SK-N-SH (cell line): ENCODE measurements around the gene GLS. TPM values are rescaled to one million over a fixed set of nuclear protein-coding genes. Genes with fewer than 3 reads are reported as not detected.
A peak's percentile ranks its signal among the peaks of the same experiment; 100 is the strongest.

Source experiments
- CTCF ChIA-PET: fragments of 300-600, 350-600 bp; formaldehyde crosslinking; extraction: SDS; loops from one replicate; lab custom pipeline; 2021; lab: Yijun Ruan, JAX
- POLR2A ChIA-PET: fragments of 350-600 bp; sonication (Branson Sonifier 250); formaldehyde crosslinking; extraction: SDS; loops from one replicate; lab custom pipeline; 2020; ENCODE audit warnings: antibody characterized with exemption, inconsistent platforms; lab: Yijun Ruan, JAX
- DNase-seq: peaks from one replicate; pipeline ENCODE4 v3.0.0; 2012
- H2AFZ ChIP-seq: fragments of 200-600 bp; sonication (generic); 2 replicates; pipeline ENCODE4 v1.8.1; 2016; ENCODE audit warnings: antibody characterized with exemption, mild to moderate bottlenecking, low read depth
- H3F3A ChIP-seq: fragments of 200-600 bp; sonication (generic); replicated peaks from 2 replicates; pipeline ENCODE3; 2016; ENCODE audit warnings: antibody characterized with exemption, mild to moderate bottlenecking; ENCODE audit not compliant: insufficient read depth
- H3K27ac ChIP-seq, 2 experiments: fragments of 200-500 bp in 1 of 2; fragments of 200-600 bp in 1 of 2; sonication (Bioruptor generic) in 1 of 2; sonication (generic), shearing (Covaris generic) in 1 of 2; 2 replicates each; pipeline versions ENCODE4 v1.5.1 to v1.6.1; 2014 to 2016; ENCODE audit warnings: low read depth in 2 of 2, inconsistent platforms in 1 of 2, low read length in 1 of 2, mild to moderate bottlenecking in 1 of 2, mixed read lengths in 1 of 2
- H3K27me3 ChIP-seq: fragments of 200-600 bp; sonication (generic), shearing (Covaris generic); 2 replicates; pipeline ENCODE4 v1.6.1; 2016; ENCODE audit warnings: mixed run types; ENCODE audit not compliant: insufficient read depth
- H3K36me3 ChIP-seq, 2 experiments: fragments of 200-500 bp in 1 of 2; fragments of 200-600 bp in 1 of 2; sonication (Bioruptor generic) in 1 of 2; sonication (generic) in 1 of 2; replicated peaks in 1 of 2; 2 replicates each; pipeline versions ENCODE3 to v1.5.1; 2014 to 2016; ENCODE audit warnings: low read length in 1 of 2, mild to moderate bottlenecking in 1 of 2; ENCODE audit not compliant: insufficient read depth in 2 of 2, control insufficient read depth in 1 of 2
- H3K4me1 ChIP-seq, 2 experiments: fragments of 200-500 bp in 1 of 2; fragments of 200-600 bp in 1 of 2; sonication (Bioruptor generic) in 1 of 2; sonication (generic), shearing (Covaris generic) in 1 of 2; 2 replicates each; pipeline versions ENCODE4 v1.5.1 to v1.6.1; 2014 to 2016; ENCODE audit warnings: low read depth in 1 of 2, low read length in 1 of 2, mixed run types in 1 of 2; ENCODE audit not compliant: insufficient read depth in 2 of 2, control insufficient read depth in 1 of 2
- H3K4me2 ChIP-seq: fragments of 200-600 bp; sonication (generic), shearing (Covaris generic); 2 replicates; pipeline ENCODE4 v1.6.1; 2017; ENCODE audit warnings: mixed run types
- H3K4me3 ChIP-seq, 2 experiments: fragments of 200-500 bp in 1 of 2; fragments of 200-600 bp in 1 of 2; sonication (Bioruptor generic) in 1 of 2; sonication (generic), shearing (Covaris generic) in 1 of 2; 2 replicates each; pipeline versions ENCODE4 v1.5.1 to v1.8.1; 2014 to 2016; ENCODE audit warnings: low read depth in 2 of 2, inconsistent platforms in 1 of 2, low read length in 1 of 2, mild to moderate bottlenecking in 1 of 2, mixed read lengths in 1 of 2, moderate library complexity in 1 of 2
- H3K79me2 ChIP-seq: fragments of 200-600 bp; sonication (generic); 2 replicates; pipeline ENCODE4 v1.8.1; 2017; ENCODE audit warnings: mild to moderate bottlenecking; ENCODE audit not compliant: insufficient read depth
- H3K9ac ChIP-seq: fragments of 200-600 bp; sonication (generic); 2 replicates; pipeline ENCODE4 v1.6.1; 2017; ENCODE audit warnings: mixed run types
- H3K9me2 ChIP-seq: fragments of 200-600 bp; sonication (generic); 2 replicates; pipeline ENCODE4 v1.6.1; 2017; ENCODE audit warnings: mixed run types
- H3K9me3 ChIP-seq: fragments of 200-600 bp; sonication (generic); 2 replicates; pipeline ENCODE4 v1.6.1; 2017; ENCODE audit warnings: mixed run types, mild to moderate bottlenecking, moderate library complexity
- H4K20me1 ChIP-seq: fragments of 200-600 bp; sonication (generic); 2 replicates; pipeline ENCODE4 v1.6.1; 2017; ENCODE audit warnings: mild to moderate bottlenecking, mixed run types; ENCODE audit not compliant: insufficient read depth
- CTCF ChIP-seq: fragments of 200-600 bp; sonication (generic); IDR thresholded peaks from 2 replicates; pipeline ENCODE4 v1.6.1; 2017; ENCODE audit warnings: antibody characterized with exemption, mild to moderate bottlenecking, moderate library complexity
- ELF1 ChIP-seq: IDR thresholded peaks from 2 replicates; pipeline ENCODE4 v1.4.0; 2012
- EP300 ChIP-seq, 2 experiments: IDR thresholded peaks; 2 replicates each; pipeline versions ENCODE4 v1.4.0 to v1.6.1; 2012; ENCODE audit warnings: borderline replicate concordance in 1 of 2, low read depth in 1 of 2, low read length in 1 of 2
- EZH2phosphoT487 ChIP-seq: fragments of 200-600 bp; sonication (generic); IDR thresholded peaks from 2 replicates; pipeline ENCODE4 v1.6.1; 2017; ENCODE audit warnings: low read depth, mixed run types, mild to moderate bottlenecking, antibody characterized with exemption, moderate library complexity, borderline replicate concordance
- FOSL2 ChIP-seq: IDR thresholded peaks from 2 replicates; pipeline ENCODE4 v1.4.0; 2012; ENCODE audit warnings: low read depth, mild to moderate bottlenecking, moderate library complexity, borderline replicate concordance
- MEF2A ChIP-seq: IDR thresholded peaks from 2 replicates; pipeline ENCODE4 v1.4.0; 2012; ENCODE audit warnings: low read depth, borderline replicate concordance
- POLR2AphosphoS5 ChIP-seq: IDR thresholded peaks from 2 replicates; pipeline ENCODE4 v1.6.1; 2012; ENCODE audit warnings: low read depth, low read length
- RAD21 ChIP-seq: IDR thresholded peaks from 2 replicates; pipeline ENCODE4 v1.6.1; 2012; ENCODE audit warnings: mild to moderate bottlenecking, low read length
- REST ChIP-seq: IDR thresholded peaks from 2 replicates; pipeline ENCODE4 v1.6.1; 2012; ENCODE audit warnings: mild to moderate bottlenecking, low read depth, low read length, moderate library complexity
- TCF12 ChIP-seq: IDR thresholded peaks from 2 replicates; pipeline ENCODE4 v1.4.0; 2012
- TEAD4 ChIP-seq: IDR thresholded peaks from 2 replicates; pipeline ENCODE4 v1.4.0; 2012; ENCODE audit warnings: mild to moderate bottlenecking, borderline replicate concordance; ENCODE audit not compliant: insufficient read depth
- USF2 ChIP-seq: fragments of 150-350 bp; IDR thresholded peaks from 2 replicates; pipeline ENCODE4 v1.6.1; 2017; ENCODE audit warnings: antibody characterized with exemption, low read length, low read depth, borderline replicate concordance
- YY1 ChIP-seq: IDR thresholded peaks from 2 replicates; pipeline ENCODE4 v1.4.0; 2012; ENCODE audit warnings: low read depth, mild to moderate bottlenecking
- WGBS: methylation state at CpG from one replicate; pipeline ENCODE4 v1.1.6; 2017; ENCODE audit warnings: low lambda C conversion rate; 5-methylcytosine and 5-hydroxymethylcytosine counted together
- polyA plus RNA-seq, 3 experiments: library from polyadenylated mRNA; depleted of rRNA; stranded (reverse); fragments of >200 nt; gene quantifications; 2 replicates each; pipeline ENCODE4 v1.2.3, GENCODE V29; 2012
- TF ChIP-seq, protein P1 (sequence below): IDR thresholded peaks from 2 replicates; pipeline ENCODE4 v1.4.0; 2012; ENCODE audit warnings: low read depth, borderline replicate concordance
- TF ChIP-seq, protein P2 (sequence below): IDR thresholded peaks from 2 replicates; pipeline ENCODE4; 2012
- TF ChIP-seq, protein P3 (sequence below): IDR thresholded peaks from 2 replicates; pipeline ENCODE4 v1.4.0; 2012; ENCODE audit warnings: low read depth, borderline replicate concordance

The GLS gene
- polyA plus RNA-seq, 1 of the 3 experiments (the other 2 are of a cell fraction): 37.2 TPM

DNA sequence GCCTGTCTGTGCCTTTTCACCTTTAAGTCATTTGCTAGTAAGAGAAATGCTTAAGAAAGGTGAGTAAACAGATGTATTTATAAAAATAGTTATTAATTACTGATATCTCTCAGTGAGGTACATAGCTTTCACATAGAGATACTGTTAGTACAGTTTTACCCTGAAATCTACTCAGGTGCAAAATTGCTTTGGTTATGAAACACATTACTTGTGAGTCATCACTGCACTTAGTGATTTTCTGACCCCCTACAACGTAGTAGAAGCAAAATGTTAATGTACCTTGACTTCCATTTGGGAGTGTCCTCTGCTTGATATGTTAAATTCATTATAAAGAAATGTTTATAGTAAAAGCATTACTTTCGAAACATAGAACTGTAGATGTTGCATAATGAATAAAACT is 6.5 kb downstream of the GLS start:
- Histone ChIP-seq H3K4me3 (peak overlapping the region in 1 of 2 experiments; percentile 12; a peak in 1 of 4 replicates), H3K27ac (no peak overlapping the region; a peak in 1 of 4 replicates), H3F3A (peaks cover 15% of the 10 kb centered on the region), H3K79me2 (peaks cover 100% of the 10 kb centered on the region), H3K9me3 (no peaks in the 10 kb centered on the region), H2AFZ (no peak overlapping the region), H4K20me1 (peaks cover 94% of the 10 kb centered on the region), H3K4me1 (peaks cover 21 to 31% of the 10 kb centered on the region in 2 experiments; a peak in 3 of 4 replicates), H3K4me2 (peak overlapping the region; percentile 31), H3K27me3 (no peaks in the 10 kb centered on the region), H3K9me2 (no peaks in the 10 kb centered on the region), H3K9ac (no peak overlapping the region), H3K36me3 (peaks cover 47 to 56% of the 10 kb centered on the region in 2 experiments)
- TF ChIP-seq USF2: no peak
- TF ChIP-seq FOSL2: peak; percentile 20; the same call in 1 of the 2 replicates
- TF ChIP-seq EP300 (IDR thresholded peaks at IDR 0.05; ENCODE audit: borderline replicate concordance in 1 of 2, low read depth in 1 of 2, low read length in 1 of 2): no peak
- ChIA-PET CTCF (interaction anchor here (0.6 to 0.9 kb wide), 2 partner anchors 13 to 79 kb away, joined by 3 to 4 read pairs; no protein-coding TSS in a partner anchor), POLR2A (no interaction called here)
- no peak for DNase-seq
- WGBS: 42% methylated on average over 2 of the region's 2 CpGs

- no peak overlapping the region for H3K9ac ChIP-seq
- peaks cover 100% of the 10 kb centered on the region for H3K79me2 ChIP-seq
- H3F3A ChIP-seq: peaks cover 14% of the 10 kb centered on the region
- H3K27ac ChIP-seq: peak overlapping the region in 1 of 2 experiments; percentile 6; a peak in 1 of 4 replicates
- H3K27me3 ChIP-seq: no peaks in the 10 kb centered on the region
- peaks cover 95% of the 10 kb centered on the region for H4K20me1 ChIP-seq
- no peak for DNase-seq
- H2AFZ ChIP-seq: no peak overlapping the region
- POLR2A ChIA-PET: no interaction called here
- no peak overlapping the region; a peak in 1 of 4 replicates for H3K4me3 ChIP-seq
- CTCF ChIA-PET: interaction anchor here (1.2 to 2.2 kb wide), 3 partner anchors 19 to 59 kb away, joined by 3 to 6 read pairs (median 3); no protein-coding TSS in a partner anchor
- no peaks in the 10 kb centered on the region for H3K9me2 ChIP-seq
- WGBS: 94% methylated on average over 1 of the region's 1 CpG
- H3K4me2 ChIP-seq: peak overlapping the region; percentile 13; the same call in 1 of the 2 replicates
- peaks cover 16 to 34% of the 10 kb centered on the region in 2 experiments; a peak in 3 of 4 replicates for H3K4me1 ChIP-seq
- peaks cover 49 to 54% of the 10 kb centered on the region in 2 experiments for H3K36me3 ChIP-seq
- H3K9me3 ChIP-seq: no peaks in the 10 kb centered on the region
- TF ChIP-seq MEF2A (no peak), RAD21 (no peak), ELF1 (no peak), CTCF (no peak), TEAD4 (no peak), YY1 (no peak), POLR2AphosphoS5 (no peak), REST (no peak), EZH2phosphoT487 (no peak), EP300 (IDR thresholded peaks at IDR 0.05; ENCODE audit: borderline replicate concordance in 1 of 2, low read depth in 1 of 2, low read length in 1 of 2) (no peak), TCF12 (no peak)
- TF ChIP-seq, protein P1, sequence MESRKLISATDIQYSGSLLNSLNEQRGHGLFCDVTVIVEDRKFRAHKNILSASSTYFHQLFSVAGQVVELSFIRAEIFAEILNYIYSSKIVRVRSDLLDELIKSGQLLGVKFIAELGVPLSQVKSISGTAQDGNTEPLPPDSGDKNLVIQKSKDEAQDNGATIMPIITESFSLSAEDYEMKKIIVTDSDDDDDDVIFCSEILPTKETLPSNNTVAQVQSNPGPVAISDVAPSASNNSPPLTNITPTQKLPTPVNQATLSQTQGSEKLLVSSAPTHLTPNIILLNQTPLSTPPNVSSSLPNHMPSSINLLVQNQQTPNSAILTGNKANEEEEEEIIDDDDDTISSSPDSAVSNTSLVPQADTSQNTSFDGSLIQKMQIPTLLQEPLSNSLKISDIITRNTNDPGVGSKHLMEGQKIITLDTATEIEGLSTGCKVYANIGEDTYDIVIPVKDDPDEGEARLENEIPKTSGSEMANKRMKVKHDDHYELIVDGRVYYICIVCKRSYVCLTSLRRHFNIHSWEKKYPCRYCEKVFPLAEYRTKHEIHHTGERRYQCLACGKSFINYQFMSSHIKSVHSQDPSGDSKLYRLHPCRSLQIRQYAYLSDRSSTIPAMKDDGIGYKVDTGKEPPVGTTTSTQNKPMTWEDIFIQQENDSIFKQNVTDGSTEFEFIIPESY: no peak
- TF ChIP-seq, protein P2, sequence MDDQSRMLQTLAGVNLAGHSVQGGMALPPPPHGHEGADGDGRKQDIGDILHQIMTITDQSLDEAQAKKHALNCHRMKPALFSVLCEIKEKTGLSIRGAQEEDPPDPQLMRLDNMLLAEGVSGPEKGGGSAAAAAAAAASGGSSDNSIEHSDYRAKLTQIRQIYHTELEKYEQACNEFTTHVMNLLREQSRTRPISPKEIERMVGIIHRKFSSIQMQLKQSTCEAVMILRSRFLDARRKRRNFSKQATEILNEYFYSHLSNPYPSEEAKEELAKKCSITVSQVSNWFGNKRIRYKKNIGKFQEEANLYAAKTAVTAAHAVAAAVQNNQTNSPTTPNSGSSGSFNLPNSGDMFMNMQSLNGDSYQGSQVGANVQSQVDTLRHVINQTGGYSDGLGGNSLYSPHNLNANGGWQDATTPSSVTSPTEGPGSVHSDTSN: no peak
- TF ChIP-seq, protein P3, sequence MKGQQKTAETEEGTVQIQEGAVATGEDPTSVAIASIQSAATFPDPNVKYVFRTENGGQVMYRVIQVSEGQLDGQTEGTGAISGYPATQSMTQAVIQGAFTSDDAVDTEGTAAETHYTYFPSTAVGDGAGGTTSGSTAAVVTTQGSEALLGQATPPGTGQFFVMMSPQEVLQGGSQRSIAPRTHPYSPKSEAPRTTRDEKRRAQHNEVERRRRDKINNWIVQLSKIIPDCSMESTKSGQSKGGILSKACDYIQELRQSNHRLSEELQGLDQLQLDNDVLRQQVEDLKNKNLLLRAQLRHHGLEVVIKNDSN: no peak
Observed at GRCh38 chr2:190888449-190888848, 7.8 kb downstream of the GLS start.
